Ureter (tissue), 1 donor: ENCODE results near the gene ASIC4. TPM values are rescaled to one million over a fixed set of nuclear protein-coding genes. Genes with fewer than 3 reads are reported as not detected.

Source experiments
- total RNA-seq: library from RNA; stranded (reverse); gene quantifications from one replicate; pipeline ENCODE4 v1.2.4, GENCODE V29; 2023
- donor health status: DM: yes; HTN: yes; CAD: no.

ASIC4 gene
- total RNA-seq, 1 donor from 2014 or later, result 0.13 TPM

Other genes starting within 250 kb of the ASIC4 start
- 93.6 TPM for gene DNAJB2, start 235.1 kb upstream of the ASIC4 start, total RNA-seq
- gene PTPRN, start 205.1 kb upstream of the ASIC4 start, total RNA-seq, result not detected
- not detected for gene RESP18, start 181.7 kb upstream of the ASIC4 start, total RNA-seq
- gene DNPEP, start 126.6 kb upstream of the ASIC4 start, total RNA-seq, result 86.6 TPM
- gene DES, start 96.1 kb upstream of the ASIC4 start, total RNA-seq, result 1,211 TPM
- 76.6 TPM for gene SPEG, start 79.6 kb upstream of the ASIC4 start, total RNA-seq
- 31.9 TPM for gene GMPPA, start 15.6 kb upstream of the ASIC4 start, total RNA-seq
- 49.6 TPM for gene CHPF, start 29.3 kb downstream of the ASIC4 start, total RNA-seq
- 6.0 TPM for gene TMEM198, start 29.5 kb downstream of the ASIC4 start, total RNA-seq
- 89.1 TPM for gene OBSL1, start 57.1 kb downstream of the ASIC4 start, total RNA-seq
- gene INHA, start 57.8 kb downstream of the ASIC4 start, total RNA-seq, result 0.78 TPM
- 39.5 TPM for gene STK11IP, start 83.4 kb downstream of the ASIC4 start, total RNA-seq
- 12.2 TPM for gene SLC4A3, start 113.1 kb downstream of the ASIC4 start, total RNA-seq